HG02623 (cell line): Measurements from ENCODE around the gene JARID2.

Experiments used
- ATAC-seq: cut with Tn5 transposase; IDR thresholded peaks from one replicate; pipeline ENCODE4 v1.9.1; 2021; ENCODE audit warnings: moderate library complexity; ENCODE audit not compliant: unreplicated experiment

The JARID2 gene

GRCh38 chr6:15553736-15554294 lies 307.9 kb downstream of the JARID2 start:
- no peak for ATAC-seq

- ATAC-seq, result no peak
Observed at GRCh38 chr6:15554728-15555100, 308.8 kb downstream of the JARID2 start.

- ATAC-seq, result no peak
Observed at GRCh38 chr6:15555101-15556038, 309.5 kb downstream of the JARID2 start.

GRCh38 chr6:15556711-15557110 lies 310.8 kb downstream of the JARID2 start:
- ATAC-seq, result no peak

- ATAC-seq, result no peak
Observed at GRCh38 chr6:15557174-15557573, 311.3 kb downstream of the JARID2 start.

- ATAC-seq, result no peak
Observed at GRCh38 chr6:15560713-15561112, 314.8 kb downstream of the JARID2 start.

- ATAC-seq, result no peak
Observed at GRCh38 chr6:15561447-15562199, 315.8 kb downstream of the JARID2 start.

GRCh38 chr6:15562977-15563376 lies 317.1 kb downstream of the JARID2 start:
- ATAC-seq, result no peak

GRCh38 chr6:15569035-15569995 lies 323.4 kb downstream of the JARID2 start:
- no peak for ATAC-seq

GRCh38 chr6:15570171-15570570 lies 324.3 kb downstream of the JARID2 start:
- no peak for ATAC-seq
